NCI-H146 treated with DMSO at 0.1 percent for 48 hours (cell line): ENCODE measurements around the gene GTF3C2.

Experiments
- DNase-seq: peaks from one replicate; lab custom pipeline; 2025; ENCODE audit not compliant: unreplicated experiment; lab: John Stamatoyannopoulos, UW

Gene GTF3C2, protein sequence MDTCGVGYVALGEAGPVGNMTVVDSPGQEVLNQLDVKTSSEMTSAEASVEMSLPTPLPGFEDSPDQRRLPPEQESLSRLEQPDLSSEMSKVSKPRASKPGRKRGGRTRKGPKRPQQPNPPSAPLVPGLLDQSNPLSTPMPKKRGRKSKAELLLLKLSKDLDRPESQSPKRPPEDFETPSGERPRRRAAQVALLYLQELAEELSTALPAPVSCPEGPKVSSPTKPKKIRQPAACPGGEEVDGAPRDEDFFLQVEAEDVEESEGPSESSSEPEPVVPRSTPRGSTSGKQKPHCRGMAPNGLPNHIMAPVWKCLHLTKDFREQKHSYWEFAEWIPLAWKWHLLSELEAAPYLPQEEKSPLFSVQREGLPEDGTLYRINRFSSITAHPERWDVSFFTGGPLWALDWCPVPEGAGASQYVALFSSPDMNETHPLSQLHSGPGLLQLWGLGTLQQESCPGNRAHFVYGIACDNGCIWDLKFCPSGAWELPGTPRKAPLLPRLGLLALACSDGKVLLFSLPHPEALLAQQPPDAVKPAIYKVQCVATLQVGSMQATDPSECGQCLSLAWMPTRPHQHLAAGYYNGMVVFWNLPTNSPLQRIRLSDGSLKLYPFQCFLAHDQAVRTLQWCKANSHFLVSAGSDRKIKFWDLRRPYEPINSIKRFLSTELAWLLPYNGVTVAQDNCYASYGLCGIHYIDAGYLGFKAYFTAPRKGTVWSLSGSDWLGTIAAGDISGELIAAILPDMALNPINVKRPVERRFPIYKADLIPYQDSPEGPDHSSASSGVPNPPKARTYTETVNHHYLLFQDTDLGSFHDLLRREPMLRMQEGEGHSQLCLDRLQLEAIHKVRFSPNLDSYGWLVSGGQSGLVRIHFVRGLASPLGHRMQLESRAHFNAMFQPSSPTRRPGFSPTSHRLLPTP

GRCh38 chr2:27356382-27357181 is at the start of gene GTF3C2:
GTF3C2 (minus strand) TSS chr2:27356764; CDS start chr2:27343554, 13,210 bp downstream.
- DNase-seq, result peak; percentile 92

DNA sequence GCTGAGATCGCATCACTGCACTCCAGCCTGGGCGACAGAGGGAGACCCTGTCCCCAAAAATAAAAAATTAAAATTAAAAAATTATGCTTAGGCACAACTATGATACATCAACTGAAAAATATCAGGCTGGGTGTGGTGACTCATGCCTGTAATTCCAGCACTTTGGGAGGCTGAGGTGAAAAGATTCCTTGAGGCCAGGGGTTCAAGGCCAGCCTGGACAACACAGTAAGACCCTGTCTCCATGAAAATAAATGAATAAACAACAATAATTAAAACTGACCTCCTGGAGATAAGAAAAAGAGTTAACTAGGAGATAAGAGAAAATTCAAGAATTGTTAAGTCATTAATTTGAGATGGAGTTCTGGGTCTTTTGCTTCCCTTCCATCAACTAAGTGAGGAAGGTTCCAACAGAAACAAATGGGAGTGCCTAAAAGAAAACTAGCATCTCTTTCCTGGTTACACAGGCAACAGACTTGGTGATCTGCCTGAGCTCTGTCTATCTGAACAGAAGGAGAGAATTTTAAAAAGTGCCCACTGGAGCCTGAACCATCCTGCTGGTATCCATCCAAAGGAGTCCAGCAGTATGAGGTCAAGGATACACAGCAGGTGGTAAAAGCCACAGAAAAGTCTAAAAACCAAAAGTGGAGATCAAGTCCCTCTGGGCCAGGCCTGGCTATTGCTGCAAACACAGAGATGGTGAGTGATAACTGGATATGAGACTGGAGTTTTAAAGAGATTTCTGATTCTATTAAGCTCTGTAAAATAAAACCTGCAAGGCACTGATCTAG is 44.0 kb upstream of the GTF3C2 start:
- no peak for DNase-seq

DNA sequence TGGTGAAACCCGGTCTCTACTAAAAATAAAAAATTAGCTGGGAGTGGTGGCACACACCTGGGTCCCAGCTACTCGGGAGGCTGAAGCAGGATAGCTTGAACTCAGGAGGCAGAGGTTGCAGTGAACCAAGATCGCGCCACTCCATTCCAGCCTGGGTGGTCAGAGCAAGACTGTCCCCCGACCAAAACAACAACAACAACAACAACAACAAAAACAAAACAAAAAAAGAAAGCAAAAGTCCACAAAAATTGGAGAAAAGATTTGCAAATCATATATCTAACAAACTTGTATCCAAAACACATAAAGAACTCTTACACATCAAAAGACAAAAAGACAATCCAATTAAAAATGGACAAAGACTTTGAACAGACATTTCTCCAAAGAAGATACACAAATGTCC is 42.4 kb upstream of the GTF3C2 start:
- no peak for DNase-seq

DNA sequence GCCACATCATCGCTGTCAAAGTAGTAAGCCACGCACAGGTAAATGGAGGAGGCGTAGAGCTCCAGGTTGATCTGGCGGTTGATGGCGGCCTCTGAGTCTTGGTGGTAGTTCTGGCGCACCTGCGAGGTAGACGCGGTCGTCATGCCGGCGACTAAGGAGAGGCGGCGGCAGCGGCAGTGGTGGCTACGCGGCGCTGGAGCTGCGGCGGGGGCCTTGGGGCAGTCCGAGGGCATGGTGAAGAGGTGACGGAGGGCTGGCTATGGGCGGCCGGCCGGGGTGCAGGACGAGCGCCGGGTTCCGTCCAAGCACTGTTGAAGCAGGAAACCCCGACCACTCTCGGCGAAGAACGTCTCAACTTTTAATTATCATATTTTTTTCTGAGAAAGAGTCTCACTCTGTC is 36.7 kb upstream of the GTF3C2 start:
- no peak for DNase-seq

GRCh38 chr2:27390822-27391679 is 34.5 kb upstream of the GTF3C2 start:
- DNase-seq, result no peak

GRCh38 chr2:27381577-27382181 is 25.1 kb upstream of the GTF3C2 start:
- no peak for DNase-seq

- DNase-seq, result peak; percentile 70
These were observed 24.3 kb upstream of the GTF3C2 start, which contains the start of gene ZNF513 for GRCh38 chr2:27380626-27381545. ZNF513 (minus strand) TSS chr2:27380734; CDS start chr2:27380526, 208 bp downstream.

GRCh38 chr2:27379836-27380625 is 23.5 kb upstream of the GTF3C2 start:
- no peak for DNase-seq

- no peak for DNase-seq
These were observed 22.8 kb upstream of the GTF3C2 start for GRCh38 chr2:27379383-27379835.

DNA sequence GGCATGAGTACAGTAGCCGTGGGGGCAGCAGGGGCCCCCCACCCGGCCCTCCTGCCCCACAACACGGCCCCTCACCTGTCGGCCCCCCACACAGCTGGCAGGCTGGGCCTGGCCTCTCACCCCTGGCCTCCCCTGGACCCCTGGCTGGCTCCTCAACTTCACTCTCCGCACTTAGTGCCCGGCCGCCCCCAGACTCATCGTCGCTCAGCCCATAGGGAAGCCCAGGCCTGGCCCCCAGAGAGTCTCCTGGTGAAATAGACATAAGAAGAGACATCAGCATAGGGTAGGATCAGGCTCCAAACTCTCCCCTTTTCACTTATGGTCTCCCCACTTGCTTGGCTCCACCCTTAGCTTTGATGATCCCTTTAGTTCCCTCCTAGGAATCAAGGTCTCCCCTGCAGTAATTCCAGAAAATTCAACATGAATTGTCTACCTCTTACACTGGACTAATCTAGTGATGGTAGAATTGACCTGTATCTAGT is 22.3 kb upstream of the GTF3C2 start:
- DNase-seq, result no peak

GRCh38 chr2:27378096-27378808 is 21.7 kb upstream of the GTF3C2 start:
- no peak for DNase-seq

DNA sequence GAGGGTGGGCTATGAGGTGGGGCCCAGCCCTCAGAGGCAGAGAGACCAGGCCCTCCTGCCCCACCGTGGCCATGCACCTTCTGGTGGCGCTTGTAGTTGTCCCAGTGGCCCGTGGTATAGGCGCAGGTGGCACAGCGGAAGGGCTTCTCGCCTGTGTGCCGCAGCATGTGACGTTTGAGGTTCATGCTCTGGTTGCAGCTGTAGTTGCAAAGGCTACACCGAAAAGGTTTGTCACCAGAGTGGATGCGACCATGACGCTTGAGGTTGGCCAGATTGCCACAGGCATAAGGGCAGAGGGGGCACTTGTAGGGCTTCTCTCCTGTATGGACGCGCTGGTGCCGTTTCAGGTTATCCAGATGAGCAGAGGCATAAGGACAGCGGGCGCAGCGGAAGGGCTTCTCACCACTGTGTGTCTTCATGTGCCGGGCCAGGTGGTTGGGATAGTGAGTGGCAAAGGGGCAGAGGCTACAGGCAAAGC is 21.1 kb upstream of the GTF3C2 start:
- no peak for DNase-seq

GRCh38 chr2:27376866-27377617 is 20.5 kb upstream of the GTF3C2 start:
- DNase-seq, result no peak

- DNase-seq, result no peak
These were observed 19.7 kb upstream of the GTF3C2 start for GRCh38 chr2:27376151-27376865.
